Fibroblast of lung (primary cell): ENCODE measurements around the gene GABRB3. TPM values are rescaled to one million over a fixed set of nuclear protein-coding genes. Genes with fewer than 3 reads are reported as not detected.

Source experiments
- DNase-seq, 2 donors: peaks; one replicate each; pipeline versions ENCODE4 v3.0.0 to v3.0.0-alpha.2; 2010; ENCODE audit warnings: low read depth in 2 of 2
- H2AFZ ChIP-seq: 2 replicates; pipeline ENCODE4 v1.5.1; 2012; ENCODE audit warnings: low read length, control low read depth, inconsistent platforms
- H3K27ac ChIP-seq: 2 replicates; pipeline ENCODE4 v1.5.1; 2011; ENCODE audit warnings: low read length, control low read depth; ENCODE audit not compliant: insufficient read depth
- H3K27me3 ChIP-seq: 2 replicates; pipeline ENCODE4 v1.5.1; 2011; ENCODE audit warnings: mild to moderate bottlenecking, low read length; ENCODE audit not compliant: control insufficient read depth, insufficient read depth
- H3K36me3 ChIP-seq: 2 replicates; pipeline ENCODE4 v1.5.1; 2011; ENCODE audit warnings: low read length; ENCODE audit not compliant: control insufficient read depth, insufficient read depth
- H3K4me1 ChIP-seq: 2 replicates; pipeline ENCODE4 v1.5.1; 2011; ENCODE audit warnings: low read length; ENCODE audit not compliant: control insufficient read depth, insufficient read depth; ENCODE audit errors: extremely low read depth
- H3K4me2 ChIP-seq: 2 replicates; pipeline ENCODE4 v1.5.1; 2011; ENCODE audit warnings: low read length, control low read depth; ENCODE audit not compliant: insufficient read depth; ENCODE audit errors: extremely low read depth
- H3K4me3 ChIP-seq, 4 experiments: fragments of 200-600 bp in 1 of 4; sonication (generic) in 1 of 4; replicated peaks in 1 of 4; 2 replicates each; pipeline ENCODE4 v1.5.1; 2011 to 2016; ENCODE audit warnings: low read length in 4 of 4, low read depth in 3 of 4, mild to moderate bottlenecking in 3 of 4, control low read depth in 2 of 4, inconsistent platforms in 1 of 4, mixed read lengths in 1 of 4; ENCODE audit not compliant: insufficient read depth in 1 of 4; ENCODE audit errors: control extremely low read depth in 1 of 4
- H3K79me2 ChIP-seq: 2 replicates; pipeline ENCODE4 v1.5.1; 2012; ENCODE audit warnings: mild to moderate bottlenecking, low read length, inconsistent platforms; ENCODE audit not compliant: control insufficient read depth, insufficient read depth
- H3K9ac ChIP-seq: 2 replicates; pipeline ENCODE4 v1.5.1; 2011; ENCODE audit warnings: mild to moderate bottlenecking, low read length, control low read depth; ENCODE audit not compliant: insufficient read depth
- H3K9me3 ChIP-seq: 2 replicates; pipeline ENCODE4 v1.5.1; 2012; ENCODE audit warnings: low read depth, low read length; ENCODE audit not compliant: control insufficient read depth, insufficient read depth
- H4K20me1 ChIP-seq: 2 replicates; pipeline ENCODE4 v1.5.1; 2011; ENCODE audit warnings: low read length; ENCODE audit not compliant: control insufficient read depth, insufficient read depth; ENCODE audit errors: extremely low read depth
- EZH2 ChIP-seq: IDR thresholded peaks from 2 replicates; pipeline ENCODE4 v1.5.1; 2012; ENCODE audit warnings: low read length, control low read depth, mild to moderate bottlenecking; ENCODE audit errors: missing control alignments
- polyA plus RNA-seq, 2 donors: library from polyadenylated mRNA; depleted of rRNA in 1 of 2; stranded (reverse) in 1 of 2; unstranded in 1 of 2; fragments of >200 nt; gene quantifications; 2 replicates each; pipeline ENCODE4 v1.2.1, GENCODE V29; 2011 to 2012; ENCODE audit warnings: missing spikeins in 1 of 2
- total RNA-seq: library from RNA; depleted of rRNA; stranded (reverse); fragments of >200 nt; gene quantifications from 2 replicates; pipeline ENCODE4 v1.2.1, GENCODE V29; 2014
- TF ChIP-seq, protein P1 (sequence below), 2 donors: IDR thresholded peaks in 1 of 2; conservative IDR thresholded peaks in 1 of 2; 1 replicate in 1 of 2; 2 replicates in 1 of 2; pipeline ENCODE4 v1.5.1; 2011 to 2012; ENCODE audit warnings: low read length in 2 of 2, control low read depth in 1 of 2, inconsistent platforms in 1 of 2, low read depth in 1 of 2, mild to moderate bottlenecking in 1 of 2

The GABRB3 gene
- total and polyA plus RNA-seq, 2 donors (not counting 1 experiment from before 2014, with no cell fraction given) = 1.1 to 1.5 TPM

GRCh38 chr15:26521130-26521529 is 251.7 kb downstream of the GABRB3 start:
- DNase-seq = no peak
- H3K79me2 ChIP-seq = no peaks in the 10 kb centered on the region
- TF ChIP-seq EZH2 = no peak
- TF ChIP-seq, protein P1, sequence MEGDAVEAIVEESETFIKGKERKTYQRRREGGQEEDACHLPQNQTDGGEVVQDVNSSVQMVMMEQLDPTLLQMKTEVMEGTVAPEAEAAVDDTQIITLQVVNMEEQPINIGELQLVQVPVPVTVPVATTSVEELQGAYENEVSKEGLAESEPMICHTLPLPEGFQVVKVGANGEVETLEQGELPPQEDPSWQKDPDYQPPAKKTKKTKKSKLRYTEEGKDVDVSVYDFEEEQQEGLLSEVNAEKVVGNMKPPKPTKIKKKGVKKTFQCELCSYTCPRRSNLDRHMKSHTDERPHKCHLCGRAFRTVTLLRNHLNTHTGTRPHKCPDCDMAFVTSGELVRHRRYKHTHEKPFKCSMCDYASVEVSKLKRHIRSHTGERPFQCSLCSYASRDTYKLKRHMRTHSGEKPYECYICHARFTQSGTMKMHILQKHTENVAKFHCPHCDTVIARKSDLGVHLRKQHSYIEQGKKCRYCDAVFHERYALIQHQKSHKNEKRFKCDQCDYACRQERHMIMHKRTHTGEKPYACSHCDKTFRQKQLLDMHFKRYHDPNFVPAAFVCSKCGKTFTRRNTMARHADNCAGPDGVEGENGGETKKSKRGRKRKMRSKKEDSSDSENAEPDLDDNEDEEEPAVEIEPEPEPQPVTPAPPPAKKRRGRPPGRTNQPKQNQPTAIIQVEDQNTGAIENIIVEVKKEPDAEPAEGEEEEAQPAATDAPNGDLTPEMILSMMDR (conservative IDR thresholded peaks at IDR 0.05 in 1 of 2, IDR thresholded peaks at IDR 0.05 in 1 of 2; ENCODE audit: low read depth in 1 of 2, low read length in 2 of 2) = no peak
- no peaks in the 10 kb centered on the region for H4K20me1 ChIP-seq
- H2AFZ ChIP-seq = no peak overlapping the region
- H3K4me1 ChIP-seq = no peaks in the 10 kb centered on the region
- no peaks in the 10 kb centered on the region for H3K36me3 ChIP-seq
- no peak overlapping the region for H3K4me3 ChIP-seq
- no peaks in the 10 kb centered on the region for H3K27me3 ChIP-seq
- no peak overlapping the region for H3K9ac ChIP-seq
- no peak overlapping the region for H3K27ac ChIP-seq
- no peaks in the 10 kb centered on the region for H3K9me3 ChIP-seq
- H3K4me2 ChIP-seq = no peak overlapping the region

- no peak overlapping the region for H3K9ac ChIP-seq
- H3K9me3 ChIP-seq = no peaks in the 10 kb centered on the region
- no peak overlapping the region for H3K27ac ChIP-seq
- no peak overlapping the region for H3K4me3 ChIP-seq
- TF ChIP-seq, protein P1 (conservative IDR thresholded peaks at IDR 0.05 in 1 of 2, IDR thresholded peaks at IDR 0.05 in 1 of 2; ENCODE audit: low read depth in 1 of 2, low read length in 2 of 2) = no peak
- TF ChIP-seq EZH2 = no peak
- H3K27me3 ChIP-seq = no peaks in the 10 kb centered on the region
- no peak overlapping the region for H3K4me2 ChIP-seq
- H3K79me2 ChIP-seq = no peaks in the 10 kb centered on the region
- H3K4me1 ChIP-seq = no peaks in the 10 kb centered on the region
- H2AFZ ChIP-seq = no peak overlapping the region
- DNase-seq = no peak
- no peaks in the 10 kb centered on the region for H4K20me1 ChIP-seq
- no peaks in the 10 kb centered on the region for H3K36me3 ChIP-seq
These were observed 254.0 kb downstream of the GABRB3 start for GRCh38 chr15:26518885-26519284.

DNA sequence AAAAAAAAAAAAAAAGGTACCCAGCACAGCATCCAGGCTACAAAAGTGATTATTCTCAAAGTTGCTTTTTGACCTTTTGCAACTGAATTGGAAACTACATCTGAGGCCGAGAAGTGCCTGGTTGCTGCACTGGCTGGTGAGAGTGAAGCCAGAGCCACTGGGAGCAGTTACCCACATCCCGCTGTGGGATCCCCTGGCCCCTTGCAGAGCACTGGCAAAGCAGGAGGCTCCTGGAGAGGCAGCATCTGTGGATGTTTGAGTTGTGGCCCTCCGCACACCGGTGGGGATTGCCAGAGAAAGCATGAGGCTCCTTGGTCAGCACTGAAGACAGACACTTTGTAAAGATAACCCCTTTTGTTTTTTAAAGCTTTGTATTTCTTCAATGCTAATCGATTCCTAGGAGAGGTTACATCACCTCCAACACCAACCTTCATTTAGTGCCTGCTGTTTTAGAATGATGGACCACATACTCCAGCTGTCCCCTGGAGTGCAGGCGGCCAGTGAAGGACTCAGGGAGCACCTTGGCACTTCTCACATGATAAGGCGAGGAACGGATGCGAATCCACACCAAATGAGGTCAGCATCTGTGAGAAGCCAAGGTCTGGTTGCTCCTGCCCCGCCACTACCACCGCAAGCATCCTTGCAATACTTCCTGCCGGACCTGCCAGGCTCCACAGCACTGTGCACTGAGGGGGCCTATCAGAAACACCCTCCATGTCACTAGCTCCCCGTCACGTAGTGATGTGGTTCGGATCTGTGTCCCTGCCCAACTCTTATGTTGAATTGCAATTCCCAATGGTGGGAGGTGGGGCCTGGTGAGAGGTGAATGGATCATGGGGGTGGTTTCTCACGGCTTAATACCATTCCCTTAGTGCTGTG is 256.5 kb downstream of the GABRB3 start:
- H3K4me2 ChIP-seq = no peak overlapping the region
- no peak overlapping the region for H3K4me3 ChIP-seq
- H3K79me2 ChIP-seq = no peaks in the 10 kb centered on the region
- no peaks in the 10 kb centered on the region for H3K9me3 ChIP-seq
- no peaks in the 10 kb centered on the region for H3K36me3 ChIP-seq
- no peaks in the 10 kb centered on the region for H3K4me1 ChIP-seq
- no peak for TF ChIP-seq EZH2
- TF ChIP-seq, protein P1 (conservative IDR thresholded peaks at IDR 0.05 in 1 of 2, IDR thresholded peaks at IDR 0.05 in 1 of 2; ENCODE audit: low read depth in 1 of 2, low read length in 2 of 2) = no peak
- no peaks in the 10 kb centered on the region for H4K20me1 ChIP-seq
- no peaks in the 10 kb centered on the region for H3K27me3 ChIP-seq
- no peak overlapping the region for H3K9ac ChIP-seq
- H3K27ac ChIP-seq = no peak overlapping the region
- DNase-seq = no peak
- no peak overlapping the region for H2AFZ ChIP-seq
